SK-N-SH treated with all-trans-retinoic acid at 6 μM for 48 hours (cell line): ENCODE measurements around the gene MAP3K14.

ENCODE experiments used
- ATAC-seq: fragments of 200-7000 bp; cut with Tn5 transposase; 3 replicates; pipeline ENCODE4 v1.9.1; 2020; ENCODE audit warnings: mild to moderate bottlenecking, moderate library complexity
- ARNTL ChIP-seq: fragments of 450-650 bp; formaldehyde crosslinking; IDR thresholded peaks from 2 replicates; pipeline ENCODE4 v1.5.0; 2020; ENCODE audit warnings: low read depth, mild to moderate bottlenecking, moderate library complexity, borderline replicate concordance
- BACH2 ChIP-seq: fragments of 250-450 bp; sonication (Bioruptor Pico); IDR thresholded peaks from 2 replicates; pipeline ENCODE4 v1.9.0; 2021; ENCODE audit warnings: mild to moderate bottlenecking, borderline replicate concordance
- CREB5 ChIP-seq: fragments of 250-450 bp; sonication (Bioruptor Pico); IDR thresholded peaks from 2 replicates; pipeline ENCODE4 v1.5.1; 2020; ENCODE audit warnings: low read depth, mild to moderate bottlenecking, moderate library complexity
- CSDC2 ChIP-seq: fragments of 250-450 bp; sonication (Bioruptor Pico); IDR thresholded peaks from 2 replicates; pipeline ENCODE4 v1.5.0; 2020; ENCODE audit warnings: mild to moderate bottlenecking, moderate library complexity
- CSRNP3 ChIP-seq: fragments of 250-450 bp; sonication (Bioruptor Pico); IDR thresholded peaks from 2 replicates; pipeline ENCODE4 v1.5.1; 2021; ENCODE audit warnings: mild to moderate bottlenecking, moderate library complexity
- ESRRG ChIP-seq: fragments of 250-450 bp; sonication (Bioruptor Pico); IDR thresholded peaks from 2 replicates; pipeline ENCODE4 v1.6.1; 2021; ENCODE audit warnings: mild to moderate bottlenecking
- GLIS3 ChIP-seq: fragments of 250-450 bp; sonication (Bioruptor Pico); IDR thresholded peaks from 2 replicates; pipeline ENCODE4 v1.5.0; 2020; ENCODE audit warnings: mild to moderate bottlenecking, moderate library complexity
- ISL1 ChIP-seq: fragments of 250-450 bp; sonication (Bioruptor Pico); IDR thresholded peaks from 2 replicates; pipeline ENCODE4 v2.1.2; 2022; ENCODE audit warnings: mild to moderate bottlenecking, moderate library complexity
- OSR1 ChIP-seq: fragments of 250-450 bp; sonication (Bioruptor Pico); IDR thresholded peaks from 2 replicates; pipeline ENCODE4 v1.8.0; 2022; ENCODE audit warnings: moderate library complexity, mild to moderate bottlenecking, inconsistent platforms
- PPARA ChIP-seq: fragments of 250-450 bp; sonication (Bioruptor Pico); IDR thresholded peaks from 2 replicates; pipeline ENCODE4 v1.5.0; 2020; ENCODE audit warnings: mild to moderate bottlenecking, borderline replicate concordance
- RARB ChIP-seq: fragments of 250-450 bp; sonication (Bioruptor Pico); IDR thresholded peaks from 2 replicates; pipeline ENCODE4 v1.8.0; 2021; ENCODE audit warnings: mild to moderate bottlenecking, moderate library complexity
- SNAI2 ChIP-seq: fragments of 250-450 bp; sonication (Bioruptor Pico); IDR thresholded peaks from 2 replicates; pipeline ENCODE4 v1.5.0; 2020; ENCODE audit warnings: mild to moderate bottlenecking, moderate library complexity
- TCF4 ChIP-seq: fragments of 250-450 bp; sonication (Bioruptor Pico); IDR thresholded peaks from 2 replicates; pipeline ENCODE4 v1.8.0; 2021; ENCODE audit warnings: mild to moderate bottlenecking, moderate library complexity, borderline replicate concordance
- TOX ChIP-seq: fragments of 250-450 bp; sonication (Bioruptor Pico); IDR thresholded peaks from 2 replicates; pipeline ENCODE4 v1.8.0; 2021; ENCODE audit warnings: mild to moderate bottlenecking, moderate library complexity, borderline replicate concordance
- ZC3H10 ChIP-seq: fragments of 250-450 bp; sonication (Bioruptor Pico); IDR thresholded peaks from 2 replicates; pipeline ENCODE4 v1.5.1; 2021; ENCODE audit warnings: mild to moderate bottlenecking, moderate library complexity
- ZFP3 ChIP-seq: fragments of 250-450 bp; sonication (Bioruptor Pico); IDR thresholded peaks from 2 replicates; pipeline ENCODE4 v1.5.0; 2020; ENCODE audit warnings: mild to moderate bottlenecking, moderate library complexity
- ZFP30 ChIP-seq: fragments of 450-650 bp; formaldehyde crosslinking; IDR thresholded peaks from 2 replicates; pipeline ENCODE4 v1.5.0; 2022; ENCODE audit warnings: mild to moderate bottlenecking, moderate library complexity
- ZNF565 ChIP-seq: fragments of 450-650 bp; formaldehyde crosslinking; conservative IDR thresholded peaks from 2 replicates; pipeline ENCODE4 v1.5.0; 2020; ENCODE audit warnings: low read depth, mild to moderate bottlenecking, moderate library complexity
- ZNF70 ChIP-seq: fragments of 450-650 bp; formaldehyde crosslinking; IDR thresholded peaks from 2 replicates; pipeline ENCODE4 v1.5.0; 2020; ENCODE audit warnings: mild to moderate bottlenecking, moderate library complexity
- ZNF8 ChIP-seq: fragments of 450-650 bp; formaldehyde crosslinking; IDR thresholded peaks from 2 replicates; pipeline ENCODE4 v1.5.0; 2020; ENCODE audit warnings: mild to moderate bottlenecking, moderate library complexity
- TF ChIP-seq, protein P1 (sequence below): fragments of 250-450 bp; sonication (Bioruptor Pico); IDR thresholded peaks from 2 replicates; pipeline ENCODE4 v1.8.0; 2020; ENCODE audit warnings: mild to moderate bottlenecking, moderate library complexity, borderline replicate concordance
- TF ChIP-seq, protein P2 (sequence below): fragments of 250-450 bp; sonication (Bioruptor Pico); IDR thresholded peaks from 2 replicates; pipeline ENCODE4 v1.8.0; 2021; ENCODE audit warnings: low read depth, mild to moderate bottlenecking, moderate library complexity, borderline replicate concordance

MAP3K14 gene

GRCh38 chr17:45320931-45321461 lies 4.2 kb upstream of the MAP3K14 start (continued):
- TF ChIP-seq TOX = 0 out of 2 replicates have a peak, but pooled peaks have one; percentile 32
- peak; percentile 86 for TF ChIP-seq ISL1
- no peak for TF ChIP-seq ARNTL (CRISPR knock-in tag)
- peak; percentile 93 for TF ChIP-seq ZC3H10

GRCh38 chr17:45320349-45320930 lies 3.6 kb upstream of the MAP3K14 start:
- peak; percentile 17 for ATAC-seq
- TF ChIP-seq ZFP30 = no peak
- TF ChIP-seq ZFP3 (CRISPR knock-in tag) = peak; percentile 61; the same call in 1 of the 2 replicates

- peak; percentile 2; the same call in 2 of the 3 replicates for ATAC-seq
- TF ChIP-seq, protein P1, sequence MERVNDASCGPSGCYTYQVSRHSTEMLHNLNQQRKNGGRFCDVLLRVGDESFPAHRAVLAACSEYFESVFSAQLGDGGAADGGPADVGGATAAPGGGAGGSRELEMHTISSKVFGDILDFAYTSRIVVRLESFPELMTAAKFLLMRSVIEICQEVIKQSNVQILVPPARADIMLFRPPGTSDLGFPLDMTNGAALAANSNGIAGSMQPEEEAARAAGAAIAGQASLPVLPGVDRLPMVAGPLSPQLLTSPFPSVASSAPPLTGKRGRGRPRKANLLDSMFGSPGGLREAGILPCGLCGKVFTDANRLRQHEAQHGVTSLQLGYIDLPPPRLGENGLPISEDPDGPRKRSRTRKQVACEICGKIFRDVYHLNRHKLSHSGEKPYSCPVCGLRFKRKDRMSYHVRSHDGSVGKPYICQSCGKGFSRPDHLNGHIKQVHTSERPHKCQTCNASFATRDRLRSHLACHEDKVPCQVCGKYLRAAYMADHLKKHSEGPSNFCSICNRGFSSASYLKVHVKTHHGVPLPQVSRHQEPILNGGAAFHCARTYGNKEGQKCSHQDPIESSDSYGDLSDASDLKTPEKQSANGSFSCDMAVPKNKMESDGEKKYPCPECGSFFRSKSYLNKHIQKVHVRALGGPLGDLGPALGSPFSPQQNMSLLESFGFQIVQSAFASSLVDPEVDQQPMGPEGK (CRISPR knock-in tag) = no peak
- TF ChIP-seq ZC3H10 (no peak), ZNF565 (CRISPR knock-in tag) (no peak), CSRNP3 (no peak), ZFP3 (CRISPR knock-in tag) (no peak), CREB5 (CRISPR knock-in tag) (no peak), TCF4 (CRISPR knock-in tag) (no peak), GLIS3 (no peak), CSDC2 (CRISPR knock-in tag) (no peak), RARB (no peak)
- TF ChIP-seq, all 23 proteins: peak for 0
Observed at GRCh38 chr17:45319239-45319703, 2.5 kb upstream of the MAP3K14 start.

DNA sequence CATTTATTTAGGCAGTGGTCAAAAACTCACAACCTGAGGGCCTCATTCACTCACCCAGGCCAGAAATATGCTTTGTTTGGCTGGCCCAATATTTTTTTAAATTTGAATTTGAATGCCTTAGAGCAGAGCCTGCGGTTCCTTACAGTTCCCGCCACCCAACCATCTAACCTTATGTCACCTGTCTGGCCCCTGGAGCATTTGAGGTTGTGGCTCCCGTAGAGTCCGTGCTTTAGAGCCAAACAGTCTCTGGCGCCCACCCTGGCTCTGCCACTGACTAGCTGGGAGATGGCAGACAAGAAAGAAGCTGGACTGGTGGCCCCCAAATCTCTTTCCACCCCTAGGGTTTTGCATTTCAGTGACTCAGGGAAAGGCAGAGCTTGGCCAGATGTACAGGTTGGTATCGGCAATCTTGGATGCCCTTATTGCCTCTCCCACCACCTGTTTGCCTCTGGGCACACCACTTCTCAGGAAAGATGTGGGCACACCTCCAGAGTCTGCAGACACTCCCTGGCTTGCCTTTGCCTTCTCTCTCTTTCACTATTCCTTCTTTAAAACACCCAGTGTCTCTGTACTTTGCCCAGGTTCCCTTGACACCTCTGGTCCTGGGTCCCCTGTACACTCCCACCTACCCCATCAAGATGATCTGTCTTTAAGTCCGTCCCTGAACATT lies 1.9 kb upstream of the MAP3K14 start:
- no peak for ATAC-seq
- TF ChIP-seq ZFP3 (CRISPR knock-in tag) = no peak
- no peak for TF ChIP-seq SNAI2
- TF ChIP-seq OSR1 (CRISPR knock-in tag) = no peak
- TF ChIP-seq ZNF70 (CRISPR knock-in tag) = no peak
- TF ChIP-seq RARB = no peak
- no peak for TF ChIP-seq CREB5 (CRISPR knock-in tag)
- no peak for TF ChIP-seq ZNF8 (CRISPR knock-in tag)
- TF ChIP-seq BACH2 (CRISPR knock-in tag) = no peak
- no peak for TF ChIP-seq ESRRG (CRISPR knock-in tag)
- TF ChIP-seq GLIS3 = no peak
- no peak for TF ChIP-seq ZNF565 (CRISPR knock-in tag)
- TF ChIP-seq, protein P2, sequence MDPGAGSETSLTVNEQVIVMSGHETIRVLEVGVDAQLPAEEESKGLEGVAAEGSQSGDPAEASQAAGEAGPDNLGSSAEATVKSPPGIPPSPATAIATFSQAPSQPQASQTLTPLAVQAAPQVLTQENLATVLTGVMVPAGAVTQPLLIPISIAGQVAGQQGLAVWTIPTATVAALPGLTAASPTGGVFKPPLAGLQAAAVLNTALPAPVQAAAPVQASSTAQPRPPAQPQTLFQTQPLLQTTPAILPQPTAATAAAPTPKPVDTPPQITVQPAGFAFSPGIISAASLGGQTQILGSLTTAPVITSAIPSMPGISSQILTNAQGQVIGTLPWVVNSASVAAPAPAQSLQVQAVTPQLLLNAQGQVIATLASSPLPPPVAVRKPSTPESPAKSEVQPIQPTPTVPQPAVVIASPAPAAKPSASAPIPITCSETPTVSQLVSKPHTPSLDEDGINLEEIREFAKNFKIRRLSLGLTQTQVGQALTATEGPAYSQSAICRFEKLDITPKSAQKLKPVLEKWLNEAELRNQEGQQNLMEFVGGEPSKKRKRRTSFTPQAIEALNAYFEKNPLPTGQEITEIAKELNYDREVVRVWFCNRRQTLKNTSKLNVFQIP (CRISPR knock-in tag) = no peak
- TF ChIP-seq TCF4 (CRISPR knock-in tag) = no peak
- no peak for TF ChIP-seq ARNTL (CRISPR knock-in tag)
- TF ChIP-seq CSRNP3 = no peak
- TF ChIP-seq CSDC2 (CRISPR knock-in tag) = no peak
- no peak for TF ChIP-seq PPARA (CRISPR knock-in tag)
- no peak for TF ChIP-seq ZC3H10
- no peak for TF ChIP-seq ZFP30
- TF ChIP-seq, all 23 proteins: peak for 0
